Stimulated activated CD8-positive, alpha-beta memory T cell treated with anti-CD3 and anti-CD28 coated beads, Interleukin-15, amount 100 ng/mL, for 4 hours (primary cell): ENCODE measurements around the gene PHYH.
"Not testable (repeated sequence)": the region's sequence is repeated elsewhere in the genome, so short reads cannot be mapped to it uniquely, and the experiment has no call there.

ENCODE experiments used
- DNase-seq, 2 donors: peaks; one replicate each; pipeline ENCODE4 v3.0.0-alpha.2; 2020; ENCODE audit warnings: low read depth in 2 of 2

PHYH gene

DNA sequence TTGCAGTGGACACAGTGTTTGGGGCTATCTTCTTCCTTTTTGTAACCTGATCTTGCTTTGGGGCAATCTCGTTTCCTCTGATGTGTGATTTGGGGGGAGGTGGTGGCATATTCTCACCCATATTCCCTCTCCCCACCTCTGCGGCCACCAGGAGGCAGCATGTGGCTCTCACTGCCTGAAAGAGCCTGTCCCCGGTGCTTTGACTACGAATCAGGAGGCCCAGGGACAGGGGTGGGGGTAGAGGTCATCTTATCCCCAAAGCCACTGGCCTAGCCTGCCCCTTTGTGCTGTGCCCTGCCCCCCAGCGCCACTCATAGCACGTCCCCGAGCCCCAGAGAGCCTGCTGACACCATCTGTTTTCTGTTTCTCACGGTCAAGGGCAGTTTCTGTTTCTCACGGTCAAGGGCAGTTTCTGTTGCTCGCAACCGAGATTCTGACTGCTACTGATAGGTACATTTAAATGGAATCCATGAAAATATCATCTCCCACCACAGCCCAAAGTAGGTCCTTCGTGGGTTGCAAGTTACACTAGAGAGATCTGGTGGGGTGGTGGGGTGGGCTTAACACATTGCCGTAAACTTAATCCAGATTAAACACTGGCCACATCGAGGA, 28.2 kb downstream of the PHYH start:
- peak in 1 of 2 donors; percentile 3 for DNase-seq

DNA sequence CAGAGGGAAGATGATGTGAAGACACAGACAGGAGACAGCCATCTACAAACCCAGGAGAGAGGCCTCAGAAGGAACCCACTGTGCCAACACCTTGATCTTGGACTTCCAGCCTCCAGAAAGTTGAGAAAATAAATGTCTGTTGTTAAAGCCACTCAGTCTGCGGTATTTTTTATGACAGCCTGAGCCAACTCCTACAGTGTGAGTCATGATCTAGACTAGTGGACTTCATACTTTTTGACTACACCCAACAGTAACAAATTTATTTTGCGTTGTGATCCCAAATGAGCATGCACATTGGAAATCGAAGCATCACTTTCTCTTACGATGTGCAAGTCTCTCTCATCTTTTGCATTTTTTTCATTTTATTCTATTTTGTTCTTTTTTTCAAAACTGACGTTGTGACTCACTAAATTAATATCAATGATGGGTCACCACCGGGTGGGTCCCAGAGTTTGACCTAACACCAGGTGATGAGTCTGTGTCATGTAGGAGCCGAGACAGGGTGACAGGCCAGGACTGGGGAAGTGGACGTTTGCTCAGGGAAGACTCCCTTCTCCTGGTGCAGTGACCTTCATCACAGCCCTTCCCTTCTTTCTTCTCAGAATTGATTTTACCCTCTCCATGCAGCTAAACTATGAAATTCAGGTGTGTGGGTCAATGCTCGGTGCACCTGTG, 28.9 kb downstream of the PHYH start:
- DNase-seq, result no peak

DNA sequence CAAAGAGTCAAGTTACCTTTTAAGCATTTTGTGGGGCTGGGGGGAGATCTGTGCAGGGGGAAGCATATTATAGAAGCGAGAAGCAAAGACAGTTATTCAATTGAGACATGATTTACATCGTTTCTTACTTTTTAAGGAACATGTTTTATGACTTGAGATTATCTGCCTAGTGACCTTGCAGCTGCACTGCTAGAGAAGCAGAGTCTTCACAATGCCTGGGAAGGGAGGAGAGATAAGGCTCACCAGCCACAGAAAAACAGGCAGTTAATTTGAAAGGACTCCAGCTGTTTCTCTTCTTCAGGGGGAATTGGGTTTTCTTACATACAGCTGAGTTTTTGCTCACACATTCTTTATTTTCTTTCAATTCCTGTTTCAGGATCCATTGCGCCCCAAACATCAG, 31.0 kb downstream of the PHYH start:
- no peak for DNase-seq

DNA sequence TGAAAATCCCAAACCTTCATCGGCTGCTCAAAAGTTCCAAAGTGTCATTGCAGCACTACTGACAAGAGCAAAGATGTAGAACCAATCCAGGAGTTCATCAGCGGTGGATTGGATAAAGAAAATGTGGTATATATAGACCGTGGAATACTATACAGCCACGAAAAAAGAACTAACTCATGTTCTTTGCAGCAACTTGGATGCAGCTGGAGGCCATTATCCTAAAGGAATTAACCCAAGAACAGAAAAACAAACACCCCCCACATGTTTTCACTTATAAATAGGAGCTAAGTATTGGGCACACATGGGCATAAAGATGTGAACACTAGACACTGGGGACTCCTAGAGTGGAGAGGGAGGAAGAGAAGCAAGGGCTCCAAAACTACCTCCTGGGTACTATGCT, 31.6 kb downstream of the PHYH start:
- no peak for DNase-seq

DNA sequence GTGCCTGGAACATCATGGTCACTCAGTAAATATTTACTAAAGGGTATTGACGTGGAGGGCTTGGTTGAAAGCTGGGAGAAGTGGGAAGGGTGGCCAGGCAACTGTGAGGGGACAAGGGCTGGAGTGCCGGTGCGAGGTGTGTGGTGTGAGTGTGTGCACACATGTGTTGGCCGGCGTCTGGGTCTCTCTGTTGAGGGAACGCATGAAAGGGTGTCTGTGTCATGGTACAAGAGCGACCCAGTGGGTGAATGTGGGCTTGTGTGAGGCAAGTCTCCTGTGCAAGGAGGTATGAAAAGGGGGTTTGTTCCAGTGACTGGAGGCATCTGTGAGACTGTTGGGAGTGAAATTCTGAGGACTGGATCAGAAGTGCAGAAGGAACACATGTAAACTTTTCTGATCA, 36.3 kb downstream of the PHYH start:
- DNase-seq, result no peak

DNA sequence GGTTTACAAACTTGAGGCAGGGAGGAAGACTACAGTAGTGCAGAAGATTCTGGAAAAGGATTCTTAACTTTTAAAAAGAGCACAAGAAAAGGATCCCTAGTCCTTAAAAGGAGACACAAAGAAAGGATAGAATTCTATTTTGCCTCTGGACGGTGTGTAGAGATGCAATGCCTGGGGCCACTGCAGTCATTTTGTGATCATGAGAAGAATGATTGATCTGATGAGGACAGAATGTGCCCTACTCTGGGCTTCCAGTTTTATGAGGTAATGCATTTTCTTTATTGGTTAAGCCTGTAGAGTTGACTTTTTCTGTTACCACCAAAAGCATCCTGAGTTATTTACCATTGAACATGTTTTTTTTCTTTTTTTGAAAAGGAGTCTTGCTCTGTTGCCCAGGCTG, 37.4 kb downstream of the PHYH start:
- no peak for DNase-seq

DNA sequence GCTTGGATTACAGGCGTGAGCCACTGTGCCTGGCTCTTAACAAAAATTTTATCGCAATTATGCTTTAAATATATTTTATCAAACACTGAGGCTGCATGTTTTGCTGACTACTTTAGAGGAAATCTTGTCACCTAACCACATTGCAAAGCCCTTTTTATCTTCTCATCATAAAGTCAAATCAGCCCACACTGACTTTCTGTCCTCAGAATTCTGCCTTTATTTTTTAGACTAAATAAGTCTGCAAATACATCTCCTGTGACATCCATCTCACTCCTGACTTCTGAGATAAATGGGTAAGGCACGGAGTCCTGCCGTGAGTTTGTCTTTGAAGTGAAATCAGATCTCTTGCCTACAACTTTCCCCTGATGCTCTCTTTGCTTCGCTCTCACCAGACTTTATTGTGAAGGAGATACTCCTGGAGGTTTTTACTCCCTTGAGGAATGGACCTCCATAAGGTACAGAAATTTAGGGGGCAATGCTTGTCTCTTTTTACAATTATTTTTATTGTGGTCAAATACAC, 42.2 kb downstream of the PHYH start:
- no peak for DNase-seq

DNA sequence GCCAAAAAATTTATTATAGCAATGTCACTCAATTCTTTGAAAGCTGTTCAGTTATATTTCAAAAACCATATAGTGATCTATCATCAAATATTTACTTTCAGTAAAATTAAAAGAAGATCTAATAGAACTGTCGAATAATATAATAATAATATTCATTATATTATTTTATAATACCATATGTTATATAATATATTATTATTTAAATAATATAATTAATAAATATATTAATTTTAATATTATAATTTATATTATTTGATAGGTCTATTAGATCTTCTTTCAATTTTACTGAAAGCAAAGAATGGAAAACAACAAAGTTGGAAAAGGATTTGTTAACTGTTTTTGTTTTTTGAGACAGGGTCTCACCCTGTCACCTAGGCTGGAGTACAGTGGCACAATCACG, 43.2 kb downstream of the PHYH start:
- DNase-seq, result no peak

DNA sequence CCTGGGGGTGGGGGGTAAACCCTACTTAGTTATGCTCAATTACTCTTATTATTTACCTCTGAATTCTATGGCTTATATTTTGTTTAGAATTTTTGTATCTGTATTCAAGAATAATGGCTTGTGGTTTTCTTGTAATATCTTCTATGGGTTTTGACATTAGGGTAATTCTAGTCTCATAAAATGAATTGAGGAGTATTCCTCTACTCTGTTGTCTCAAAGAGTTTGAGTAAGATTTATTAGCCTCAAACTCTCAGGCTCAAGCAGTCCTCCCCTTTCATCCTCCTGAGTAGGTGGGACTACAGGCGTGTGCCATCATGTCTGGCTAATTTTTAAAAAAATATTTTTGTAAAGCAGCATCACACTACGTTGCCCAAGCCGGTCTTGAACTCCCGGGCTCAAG, 46.1 kb downstream of the PHYH start:
- DNase-seq, result no peak

DNA sequence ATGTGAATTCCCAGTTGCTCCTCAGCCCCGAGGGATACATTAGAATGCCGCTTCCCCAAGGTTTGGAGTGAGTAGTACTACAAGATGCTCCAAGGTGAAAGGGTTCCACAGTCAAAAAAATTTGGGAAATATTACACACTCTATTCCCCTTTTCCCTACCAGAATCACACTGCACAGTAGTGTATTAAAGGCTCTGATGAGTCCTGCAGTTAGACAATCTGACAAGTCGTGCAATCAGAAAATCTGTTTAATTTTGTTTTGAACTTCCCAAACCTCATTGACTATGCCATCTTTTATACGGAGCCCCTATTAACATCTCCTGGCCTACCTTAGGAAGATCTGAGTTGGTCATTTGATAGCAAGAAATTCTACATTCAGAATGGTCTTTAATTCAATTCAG, 52.1 kb downstream of the PHYH start:
- DNase-seq, result no peak

DNA sequence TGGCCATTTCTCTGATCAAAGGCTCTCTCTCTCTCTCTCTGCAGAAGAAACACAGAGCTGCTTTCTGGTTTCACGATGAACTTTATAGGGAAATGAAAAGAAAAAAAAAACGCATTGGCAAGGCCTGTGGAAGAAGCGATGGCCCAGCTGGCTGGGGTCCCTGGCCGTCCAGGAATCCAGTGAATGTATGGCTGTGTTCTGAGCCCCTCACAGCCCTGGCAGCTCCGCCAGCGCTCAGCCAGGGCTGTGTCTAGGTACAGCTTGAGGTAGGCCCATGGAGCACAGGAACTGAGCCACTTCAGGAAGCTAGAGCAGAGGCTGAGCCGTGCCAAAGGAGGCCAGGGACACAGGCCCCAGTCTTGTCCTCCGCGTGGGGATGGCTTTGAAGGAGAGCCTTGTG, 52.6 kb downstream of the PHYH start:
- no peak for DNase-seq

DNA sequence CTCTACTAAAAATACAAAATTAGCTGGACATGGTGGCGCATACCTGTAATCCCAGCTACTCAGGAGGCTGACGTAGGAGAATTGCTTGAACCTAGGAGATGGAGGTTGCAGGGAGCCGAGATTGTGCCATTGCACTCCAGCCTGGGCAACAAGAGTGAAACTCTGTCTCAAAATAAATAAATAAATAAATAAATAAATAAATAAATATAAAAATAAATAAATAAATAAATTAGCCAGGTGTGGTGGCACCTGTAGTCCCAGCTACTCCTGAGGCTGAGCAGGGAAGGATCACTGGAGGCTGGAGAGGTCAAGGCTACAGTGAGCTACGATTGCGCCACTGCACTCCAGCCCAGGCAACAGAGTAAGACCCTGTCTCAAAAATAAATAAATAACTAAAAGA, 57.6 kb downstream of the PHYH start:
- not testable (repeated sequence) for DNase-seq

DNA sequence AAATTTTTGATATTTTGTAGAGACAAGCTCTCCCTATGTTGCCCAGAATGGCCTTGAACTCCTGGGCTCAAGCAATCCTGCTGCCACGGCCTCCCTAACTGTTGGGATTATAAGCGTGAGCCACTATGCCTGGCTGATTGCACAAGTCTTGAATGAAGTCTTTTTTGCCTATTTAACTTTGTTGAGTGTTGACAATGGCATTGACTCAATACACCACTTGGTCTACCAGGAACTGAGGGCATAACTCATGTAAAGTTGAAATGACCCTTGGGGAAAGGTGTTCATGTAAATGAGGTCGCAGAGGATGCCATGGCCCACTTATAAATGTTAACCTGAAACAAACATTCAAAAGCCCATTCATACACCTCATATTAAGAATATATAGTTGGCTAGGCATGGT, 58.3 kb downstream of the PHYH start:
- no peak for DNase-seq

DNA sequence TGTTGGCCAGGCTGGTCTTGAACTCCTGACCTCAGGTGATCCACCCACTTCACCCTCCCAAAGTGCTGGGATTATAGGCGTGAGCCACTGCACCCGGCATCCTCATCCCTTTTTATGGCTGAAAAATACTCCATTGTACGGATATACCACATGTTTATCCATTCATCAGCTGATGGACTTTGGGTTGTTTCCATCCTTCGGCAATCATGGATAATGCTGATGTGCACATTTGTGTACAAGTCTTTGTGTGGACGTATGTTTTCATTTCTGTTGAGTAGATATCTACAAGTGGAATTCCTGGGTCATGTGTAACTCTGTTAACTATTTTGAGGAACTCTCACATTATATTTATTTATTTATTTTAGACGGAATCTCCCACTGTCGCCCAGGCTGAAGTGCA, 59.9 kb downstream of the PHYH start:
- DNase-seq, result no peak

DNA sequence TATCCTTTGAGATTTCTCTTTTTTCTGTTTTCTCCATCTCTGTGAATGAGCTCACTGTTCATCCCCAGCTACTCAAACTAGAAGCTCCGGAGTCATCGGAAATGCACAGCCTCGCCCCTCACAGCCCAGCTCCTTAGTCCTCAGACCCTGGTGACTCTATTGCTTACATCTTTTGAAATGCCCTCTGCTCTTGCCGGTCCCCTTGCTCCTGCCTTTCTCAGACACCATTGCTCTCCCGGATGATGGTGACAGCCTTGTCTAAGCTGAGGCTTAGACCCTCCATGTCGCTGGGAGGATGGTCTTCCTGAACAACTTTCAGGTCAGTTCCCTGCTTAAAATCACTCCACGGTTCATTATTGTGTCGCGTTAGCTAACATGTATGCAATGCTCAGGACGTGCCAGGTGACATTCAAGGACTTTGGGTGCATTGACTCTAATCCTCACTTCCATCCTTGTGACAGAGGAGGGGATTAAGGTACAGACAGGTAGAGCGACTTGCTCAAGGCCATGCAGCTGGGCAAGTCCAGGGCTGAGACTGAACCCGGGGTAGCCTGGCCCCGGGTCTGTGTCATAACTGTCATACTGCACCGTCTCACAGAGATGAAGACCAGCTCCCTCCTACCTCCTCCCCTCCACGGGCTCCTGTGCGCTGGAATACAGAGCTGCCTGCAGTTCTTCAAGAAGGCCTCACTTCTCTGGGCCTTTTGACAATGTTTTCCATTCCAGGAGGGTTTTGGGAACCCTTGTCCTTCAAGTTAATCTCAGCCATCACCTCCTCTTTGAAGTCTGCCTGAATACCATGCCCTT, 61.4 kb downstream of the PHYH start:
- DNase-seq, result no peak

DNA sequence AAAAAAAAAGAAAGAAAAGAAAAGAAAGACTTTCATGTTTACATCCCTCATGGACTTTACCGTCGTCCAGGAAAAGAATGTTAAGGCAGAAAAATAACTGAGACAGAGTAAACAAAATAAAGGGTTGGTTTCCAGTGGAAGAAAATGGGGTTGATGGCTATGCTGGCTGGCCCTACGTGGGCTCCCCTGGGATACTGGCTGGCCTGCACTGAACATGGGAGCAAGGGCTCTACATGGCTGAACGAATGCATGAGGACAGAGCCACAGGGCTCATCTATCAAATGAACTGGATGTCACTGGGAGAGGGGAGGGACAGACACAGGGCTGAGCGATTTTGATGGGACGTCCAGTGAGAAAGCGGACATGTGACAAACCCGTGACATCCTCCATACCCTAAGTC, 63.2 kb downstream of the PHYH start:
- DNase-seq, result no peak

DNA sequence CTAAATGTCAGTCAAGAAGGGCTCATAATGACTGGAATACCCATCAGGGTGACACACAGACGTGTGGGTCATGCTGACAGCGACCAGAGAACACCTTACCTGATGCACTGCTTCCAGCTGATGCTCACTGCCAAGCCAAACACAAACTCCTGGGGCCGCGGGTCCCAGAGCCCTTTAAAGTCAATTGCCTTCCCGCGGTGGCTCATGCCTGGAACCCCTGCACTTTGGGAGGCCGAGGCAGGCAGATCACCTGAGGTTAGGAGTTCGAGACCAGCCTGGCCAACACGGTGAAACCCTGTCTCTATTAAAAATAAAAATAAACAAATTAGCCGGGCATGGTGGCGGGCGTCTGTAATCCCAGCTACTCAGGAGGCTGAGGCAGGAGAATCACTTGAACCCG, 65.1 kb downstream of the PHYH start:
- DNase-seq, result not testable (repeated sequence)

DNA sequence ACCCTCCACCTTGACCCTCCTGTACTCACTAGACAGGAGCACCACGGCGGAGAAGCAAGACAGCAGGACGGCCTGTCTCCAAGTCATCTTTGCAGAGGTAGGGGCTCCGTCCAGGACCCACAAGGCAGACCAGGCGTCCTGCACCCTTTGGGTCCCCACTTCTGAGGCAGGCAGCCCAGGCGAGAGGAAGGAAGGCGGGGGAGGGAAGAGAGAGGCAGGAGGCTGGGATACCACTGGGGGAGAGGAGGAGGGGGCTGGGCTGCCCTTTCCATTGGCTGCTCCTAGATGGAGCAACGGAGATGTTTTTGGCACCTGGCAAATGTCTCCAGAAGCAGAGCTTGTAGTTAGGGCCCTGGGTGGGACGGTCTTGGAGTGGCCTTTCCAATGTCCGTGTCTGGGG, 65.7 kb downstream of the PHYH start, which contains the start of gene UCMA:
UCMA (minus strand) TSS at position 203 of the 400 bp plus-strand sequence; CDS start at position 87, 116 bp downstream.
- DNase-seq, result no peak

DNA sequence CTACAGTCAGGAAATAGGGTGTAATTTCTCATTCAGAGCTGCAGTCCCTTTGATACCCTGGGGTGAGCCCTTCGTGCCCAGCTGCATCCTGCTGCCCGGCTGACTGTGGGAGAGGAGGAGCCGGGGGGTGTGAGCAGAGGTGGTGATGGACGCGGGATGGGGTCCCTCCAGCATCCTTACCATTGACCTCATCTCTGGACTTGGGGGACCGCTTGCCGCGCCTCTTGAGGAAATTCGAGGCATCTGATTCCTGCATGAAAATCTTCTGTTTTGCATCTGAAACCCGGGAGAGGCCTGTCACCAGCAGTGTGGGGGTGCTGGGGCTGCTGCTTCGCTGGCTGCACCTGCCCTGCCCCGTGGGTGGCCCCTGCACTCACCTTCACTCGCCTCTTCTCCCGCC, 66.5 kb downstream of the PHYH start:
- DNase-seq, result no peak

DNA sequence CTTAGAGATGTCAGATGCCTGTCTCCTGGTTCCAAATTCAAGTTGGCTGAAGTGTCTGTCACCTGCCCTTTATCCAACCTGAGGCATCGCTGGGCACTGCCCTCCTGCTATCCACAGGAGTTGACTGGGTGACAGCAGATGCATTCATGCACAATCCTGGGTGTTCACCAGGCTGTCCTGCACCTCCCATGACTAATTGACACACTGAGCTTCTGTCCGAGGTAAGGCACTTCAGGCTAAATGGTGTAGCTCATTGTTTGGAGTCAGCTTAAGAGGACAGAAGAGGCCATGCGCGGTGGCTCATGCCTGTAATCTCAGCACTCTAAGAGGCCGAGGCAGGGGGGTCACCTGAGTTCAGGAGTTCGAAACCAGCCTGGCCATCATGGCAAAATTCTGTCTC, 68.1 kb downstream of the PHYH start:
- no peak for DNase-seq

DNA sequence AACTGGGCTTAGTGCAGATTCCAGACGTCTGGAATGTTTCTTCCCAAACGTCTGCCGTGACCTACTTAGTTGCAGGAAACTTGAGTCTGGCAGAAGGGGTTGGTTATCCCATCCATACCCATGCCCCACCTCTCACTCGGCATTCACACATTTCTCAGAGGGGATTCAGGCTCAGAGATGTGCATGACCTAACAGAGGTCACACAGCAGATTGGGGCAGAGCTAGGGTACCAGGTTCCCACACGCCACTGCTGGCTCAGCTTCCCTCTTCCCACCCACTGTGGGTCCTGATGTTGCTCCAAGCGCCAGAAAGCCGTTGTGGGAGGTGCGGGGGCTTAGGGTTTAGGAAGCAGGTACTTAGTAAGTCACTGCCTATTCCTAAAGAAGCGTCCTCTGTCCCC, 68.7 kb downstream of the PHYH start:
- no peak for DNase-seq
